ENCODE results near the gene STUB1.

- TF ChIP-seq CTCF (IDR thresholded peaks at IDR 0.05) (no peak), POLR2A (IDR thresholded peaks at IDR 0.05) (no peak)
These were observed 36.6 kb downstream of the STUB1 start for GRCh38 chr16:716768-717325.
